Activated CD8-positive, alpha-beta T cell treated with anti-CD3 and anti-CD28 coated beads for 36 hours (primary cell): ENCODE results near the gene TOP1. TPM values are rescaled to one million over a fixed set of nuclear protein-coding genes. Genes with fewer than 3 reads are reported as not detected.
"Not testable (repeated sequence)": the region's sequence is repeated elsewhere in the genome, so short reads cannot be mapped to it uniquely, and the experiment has no call there.

Experiments used
- ATAC-seq: fragments of 200-7000 bp; cut with Tn5 transposase; one replicate; pipeline ENCODE4 v1.10.0; 2021; ENCODE audit warnings: mild to moderate bottlenecking, moderate library complexity
- CTCF ChIA-PET: fragments of 350-600 bp; sonication (Branson Sonifier 250); formaldehyde crosslinking; loops from one replicate; lab custom pipeline; 2021; ENCODE audit warnings: antibody characterized with exemption; lab: Charles Lee
- POLR2A ChIA-PET: fragments of 350-600 bp; sonication (Branson Sonifier 250); formaldehyde crosslinking; loops from one replicate; lab custom pipeline; 2021; ENCODE audit warnings: antibody characterized with exemption; lab: Charles Lee
- DNase-seq: peaks from one replicate; pipeline ENCODE4 v3.0.0-alpha.2; 2020
- H3K27ac Mint-ChIP-seq: one replicate; pipeline ENCODE4 v1.8.0; 2021; ENCODE audit warnings: mild to moderate bottlenecking, mixed read lengths
- H3K27me3 Mint-ChIP-seq: one replicate; pipeline ENCODE4 v1.8.0; 2021; ENCODE audit warnings: mixed read lengths
- H3K36me3 Mint-ChIP-seq: one replicate; pipeline ENCODE4 v1.8.0; 2021; ENCODE audit warnings: low read depth, mixed read lengths
- H3K4me1 Mint-ChIP-seq: one replicate; pipeline ENCODE4 v1.8.0; 2021; ENCODE audit warnings: low read depth, mixed read lengths
- H3K4me3 Mint-ChIP-seq: one replicate; pipeline ENCODE4 v1.8.0; 2021; ENCODE audit warnings: mild to moderate bottlenecking, moderate library complexity, mixed read lengths
- H3K9me3 Mint-ChIP-seq: one replicate; pipeline ENCODE4 v1.8.0; 2021; ENCODE audit warnings: mixed read lengths
- intact Hi-C: fragments of 100-400 bp; cut with micrococcal nuclease; formaldehyde crosslinking; loops from one replicate; pipeline ENCODE4 v1.10.0; 2022
- total RNA-seq, 2 experiments: library from RNA; stranded (reverse); gene quantifications; one replicate each; pipeline ENCODE4 v1.2.3, GENCODE V29; 2021
- TF ChIP-seq, protein P1 (sequence below): fragments of 200-600 bp; IDR thresholded peaks from one replicate; pipeline ENCODE4 v1.8.0; 2022; ENCODE audit warnings: antibody characterized with exemption, mild to moderate bottlenecking

Gene TOP1
- total RNA-seq, 2 experiments from 2014 or later: 81.0 to 81.1 TPM

DNA sequence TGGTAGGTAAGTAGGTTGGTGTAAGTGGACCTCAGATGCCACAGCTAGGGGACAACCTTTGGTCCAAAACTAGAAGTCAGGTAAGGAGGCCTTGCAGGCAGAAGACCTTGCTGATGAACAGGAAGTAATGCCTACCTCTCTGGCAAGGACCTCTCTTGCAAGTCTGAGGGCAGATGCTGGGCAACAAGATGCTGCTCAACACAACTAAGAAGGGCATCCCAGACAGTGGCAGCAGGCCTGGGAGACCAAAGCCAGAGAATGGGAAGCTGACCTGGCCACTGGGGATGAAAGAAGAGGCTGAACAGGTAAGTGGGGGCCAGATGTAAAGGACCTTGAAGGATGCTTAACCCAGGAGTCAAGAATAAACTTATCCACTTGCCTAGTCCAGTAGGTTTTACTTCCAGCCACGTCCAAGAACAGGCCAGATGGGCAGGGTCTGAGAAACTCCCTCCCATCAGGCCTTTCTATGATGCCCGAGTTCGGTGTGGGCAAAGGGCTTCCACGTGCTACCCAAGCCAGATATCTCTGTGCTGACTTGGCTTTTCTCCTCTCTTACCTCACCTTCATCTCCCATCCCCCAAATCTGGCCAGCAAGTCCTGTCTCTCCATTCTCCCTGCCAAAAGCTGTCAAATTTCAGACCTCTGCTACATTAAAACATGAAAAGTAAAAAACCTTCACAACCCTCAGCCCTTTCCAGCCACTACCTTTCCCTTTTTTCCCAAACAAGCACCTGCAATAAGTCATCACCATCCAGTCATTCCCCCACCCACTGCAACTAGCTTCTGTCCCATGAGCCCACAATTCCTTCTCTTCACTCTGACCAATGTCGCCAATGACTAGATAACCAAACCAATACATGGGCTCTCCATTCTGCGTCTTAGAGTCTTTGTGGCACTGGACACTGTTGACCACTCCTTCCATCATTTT, 97.2 kb downstream of the TOP1 start:
- TF ChIP-seq, protein P1, sequence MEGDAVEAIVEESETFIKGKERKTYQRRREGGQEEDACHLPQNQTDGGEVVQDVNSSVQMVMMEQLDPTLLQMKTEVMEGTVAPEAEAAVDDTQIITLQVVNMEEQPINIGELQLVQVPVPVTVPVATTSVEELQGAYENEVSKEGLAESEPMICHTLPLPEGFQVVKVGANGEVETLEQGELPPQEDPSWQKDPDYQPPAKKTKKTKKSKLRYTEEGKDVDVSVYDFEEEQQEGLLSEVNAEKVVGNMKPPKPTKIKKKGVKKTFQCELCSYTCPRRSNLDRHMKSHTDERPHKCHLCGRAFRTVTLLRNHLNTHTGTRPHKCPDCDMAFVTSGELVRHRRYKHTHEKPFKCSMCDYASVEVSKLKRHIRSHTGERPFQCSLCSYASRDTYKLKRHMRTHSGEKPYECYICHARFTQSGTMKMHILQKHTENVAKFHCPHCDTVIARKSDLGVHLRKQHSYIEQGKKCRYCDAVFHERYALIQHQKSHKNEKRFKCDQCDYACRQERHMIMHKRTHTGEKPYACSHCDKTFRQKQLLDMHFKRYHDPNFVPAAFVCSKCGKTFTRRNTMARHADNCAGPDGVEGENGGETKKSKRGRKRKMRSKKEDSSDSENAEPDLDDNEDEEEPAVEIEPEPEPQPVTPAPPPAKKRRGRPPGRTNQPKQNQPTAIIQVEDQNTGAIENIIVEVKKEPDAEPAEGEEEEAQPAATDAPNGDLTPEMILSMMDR: no peak
- intact Hi-C loops: no loop called here
- peaks cover 40% of the 10 kb centered on the region for H3K36me3 Mint-ChIP-seq
- ATAC-seq: no peak
- POLR2A ChIA-PET: interaction anchor here (0.8 to 1.1 kb wide), 2 partner anchors 31 to 204 kb away, joined by 3 to 4 read pairs; no protein-coding TSS in a partner anchor
- H3K27ac Mint-ChIP-seq: peak overlapping the region; percentile 46
- no peaks in the 10 kb centered on the region for H3K27me3 Mint-ChIP-seq
- DNase-seq: no peak
- peaks cover 6% of the 10 kb centered on the region for H3K4me1 Mint-ChIP-seq
- CTCF ChIA-PET: interaction anchor here (3.0 kb wide), 1 partner anchor 9 kb away, joined by 15 read pairs; no protein-coding TSS in a partner anchor
- no peaks in the 10 kb centered on the region for H3K9me3 Mint-ChIP-seq
- no peak overlapping the region for H3K4me3 Mint-ChIP-seq

GRCh38 chr20:41126719-41127118, 98.1 kb downstream of the TOP1 start:
- Mint-ChIP-seq H3K36me3 (peaks cover 31% of the 10 kb centered on the region), H3K4me3 (no peak overlapping the region), H3K4me1 (peaks cover 8% of the 10 kb centered on the region), H3K9me3 (no peaks in the 10 kb centered on the region), H3K27ac (peak overlapping the region; percentile 0), H3K27me3 (no peaks in the 10 kb centered on the region)
- no peak for DNase-seq
- TF ChIP-seq, protein P1: no peak
- POLR2A ChIA-PET: interaction anchor here (0.8 to 1.1 kb wide), 2 partner anchors 30 to 203 kb away, joined by 3 to 4 read pairs; no protein-coding TSS in a partner anchor
- CTCF ChIA-PET: interaction anchor here (1.6 to 3.0 kb wide), 2 partner anchors 8 to 136 kb away, joined by 4 to 15 read pairs; no protein-coding TSS in a partner anchor
- ATAC-seq: no peak
- intact Hi-C loops: no loop called here

GRCh38 chr20:41128317-41128716, 99.7 kb downstream of the TOP1 start:
- DNase-seq, H3K27ac Mint-ChIP-seq, ATAC-seq, POLR2A ChIA-PET, H3K4me3 Mint-ChIP-seq, H3K9me3 Mint-ChIP-seq, H3K27me3 Mint-ChIP-seq, intact Hi-C loops: not testable (repeated sequence)
- Mint-ChIP-seq H3K36me3 (peaks cover 21% of the 10 kb centered on the region), H3K4me1 (peaks cover 14% of the 10 kb centered on the region)
- CTCF ChIA-PET: interaction anchor here (1.3 kb wide), 1 partner anchor 160 kb away, joined by 3 read pairs; no protein-coding TSS in a partner anchor

GRCh38 chr20:41131594-41132387, 103.2 kb downstream of the TOP1 start:
- TF ChIP-seq, protein P1: no peak
- DNase-seq (no peak), ATAC-seq (no peak)
- no peak overlapping the region for H3K4me3 Mint-ChIP-seq
- intact Hi-C loops: no loop called here
- no peaks in the 10 kb centered on the region for H3K9me3 Mint-ChIP-seq
- no peaks in the 10 kb centered on the region for H3K27me3 Mint-ChIP-seq
- H3K4me1 Mint-ChIP-seq: peaks cover 44% of the 10 kb centered on the region
- peaks cover 4% of the 10 kb centered on the region for H3K36me3 Mint-ChIP-seq
- CTCF ChIA-PET: interaction anchor here (1.4 to 1.6 kb wide), 2 partner anchors 198 to 279 kb away, joined by 3 read pairs; no protein-coding TSS in a partner anchor
- POLR2A ChIA-PET: no interaction called here
- H3K27ac Mint-ChIP-seq: peak overlapping the region; percentile 35

- DNase-seq, H3K9me3 Mint-ChIP-seq, H3K36me3 Mint-ChIP-seq, H3K27me3 Mint-ChIP-seq, H3K4me3 Mint-ChIP-seq, ATAC-seq, intact Hi-C loops, H3K27ac Mint-ChIP-seq: not testable (repeated sequence)
- ChIA-PET CTCF (interaction anchor here (0.7 to 4.7 kb wide), 7 partner anchors 10 to 295 kb away, joined by 3 to 72 read pairs (median 3); partner anchors contain the start of gene LPIN3), POLR2A (interaction anchor here (0.8 to 1.2 kb wide), 2 partner anchors 10 to 13 kb away, joined by 3 read pairs; no protein-coding TSS in a partner anchor)
- peaks cover 44% of the 10 kb centered on the region for H3K4me1 Mint-ChIP-seq
Measured at GRCh38 chr20:41132388-41132775, 103.8 kb downstream of the TOP1 start.
